ENCODE data around the gene CNOT9.
A peak's percentile ranks its signal among the peaks of the same experiment; 100 is the strongest.

CNOT9 gene

GRCh38 chr2:218577482-218578220 is 9.0 kb downstream of the CNOT9 start:
- no peak for DNase-seq (ENCODE audit: low spot score)

GRCh38 chr2:218578272-218578877 is 9.7 kb downstream of the CNOT9 start:
- DNase-seq (ENCODE audit: low spot score), result no peak

- no peak for DNase-seq (ENCODE audit: low spot score)
Observed at GRCh38 chr2:218582076-218582475, 13.4 kb downstream of the CNOT9 start.

- DNase-seq (ENCODE audit: low spot score), result no peak
Observed at GRCh38 chr2:218583983-218584850, 15.6 kb downstream of the CNOT9 start.

- no peak for DNase-seq (ENCODE audit: low spot score)
Observed at GRCh38 chr2:218585541-218585940, 16.9 kb downstream of the CNOT9 start.

- DNase-seq (ENCODE audit: low spot score), result no peak
Observed at GRCh38 chr2:218605432-218605831, 36.8 kb downstream of the CNOT9 start.

GRCh38 chr2:218607436-218608115 is 38.9 kb downstream of the CNOT9 start, which contains the start of gene PLCD4:
Gene PLCD4, plus strand, starts transcription at chr2:218607899. Its CDS starts 7,841 bp downstream, at chr2:218615740.
- DNase-seq (ENCODE audit: low spot score), result peak; percentile 20

- no peak for DNase-seq (ENCODE audit: low spot score)
Observed at GRCh38 chr2:218615868-218616315, 47.3 kb downstream of the CNOT9 start.

- DNase-seq (ENCODE audit: low spot score), result no peak
Observed at GRCh38 chr2:218618102-218618860, 49.6 kb downstream of the CNOT9 start.

- no peak for DNase-seq (ENCODE audit: low spot score)
Observed at GRCh38 chr2:218621007-218621406, 52.4 kb downstream of the CNOT9 start.

- DNase-seq (ENCODE audit: low spot score), result no peak
Observed at GRCh38 chr2:218622606-218623365, 54.1 kb downstream of the CNOT9 start.

- no peak for DNase-seq (ENCODE audit: low spot score)
Observed at GRCh38 chr2:218623366-218623705, 54.7 kb downstream of the CNOT9 start.

GRCh38 chr2:218626369-218626768 is 57.7 kb downstream of the CNOT9 start:
- no peak for DNase-seq (ENCODE audit: low spot score)

- no peak for DNase-seq (ENCODE audit: low spot score)
Observed at GRCh38 chr2:218627939-218628338, 59.3 kb downstream of the CNOT9 start.

GRCh38 chr2:218631837-218632236 is 63.2 kb downstream of the CNOT9 start:
- no peak for DNase-seq (ENCODE audit: low spot score)

GRCh38 chr2:218635719-218636118 is 67.1 kb downstream of the CNOT9 start:
- no peak for DNase-seq (ENCODE audit: low spot score)

- no peak for DNase-seq (ENCODE audit: low spot score)
Observed at GRCh38 chr2:218638372-218638771, 69.7 kb downstream of the CNOT9 start.

- DNase-seq (ENCODE audit: low spot score), result no peak
Observed at GRCh38 chr2:218642121-218642656, 73.5 kb downstream of the CNOT9 start.

- DNase-seq (ENCODE audit: low spot score), result no peak
Observed at GRCh38 chr2:218642786-218643185, 74.1 kb downstream of the CNOT9 start.

- DNase-seq (ENCODE audit: low spot score), result no peak
Observed at GRCh38 chr2:218643751-218644310, 75.2 kb downstream of the CNOT9 start.
